Measurements from ENCODE around the gene USP20. TPM values are rescaled to one million over a fixed set of nuclear protein-coding genes. Genes with fewer than 3 reads are reported as not detected.

Gene USP20
- total and polyA plus RNA-seq, 5 donors: 12.9 to 18.4 (median 15.6) TPM

GRCh38 chr9:129839324-129840023, 4.2 kb downstream of the USP20 start:
- intact Hi-C loops (cut with DNase I): no loop called here
- no peak overlapping the region for H3K27ac ChIP-seq (ENCODE audit: low read length)
- no peak overlapping the region for H3K4me3 ChIP-seq (ENCODE audit: low read length)
- H3K9me3 ChIP-seq (ENCODE audit: control insufficient read depth, low read length): no peaks in the 10 kb centered on the region
- ATAC-seq: no peak
- H3K27me3 ChIP-seq (ENCODE audit: control insufficient read depth, insufficient read depth): no peaks in the 10 kb centered on the region
- WGBS: 76% methylated on average over 10 of the region's 10 CpGs
- H3K4me1 ChIP-seq (ENCODE audit: control insufficient read depth, insufficient read depth, low read length): peaks cover 3% of the 10 kb centered on the region
- DNase-seq: peak in 1 of 3 donors; percentile 46

GRCh38 chr9:129840034-129840433, 4.8 kb downstream of the USP20 start:
- intact Hi-C loops (cut with DNase I): no loop called here
- ATAC-seq (no peak), DNase-seq (no peak)
- Histone ChIP-seq H3K27ac (ENCODE audit: low read length) (no peak overlapping the region), H3K27me3 (ENCODE audit: control insufficient read depth, insufficient read depth) (no peaks in the 10 kb centered on the region), H3K9me3 (ENCODE audit: control insufficient read depth, low read length) (no peaks in the 10 kb centered on the region), H3K4me1 (ENCODE audit: control insufficient read depth, insufficient read depth, low read length) (peaks cover 3% of the 10 kb centered on the region), H3K4me3 (ENCODE audit: low read length) (no peak overlapping the region)
- 90% methylated on average over 8 of the region's 8 CpGs for WGBS

GRCh38 chr9:129841071-129841470, 5.8 kb downstream of the USP20 start:
- Histone ChIP-seq H3K27ac (ENCODE audit: low read length) (no peak overlapping the region), H3K27me3 (ENCODE audit: control insufficient read depth, insufficient read depth) (no peaks in the 10 kb centered on the region), H3K4me1 (ENCODE audit: control insufficient read depth, insufficient read depth, low read length) (peaks cover 3% of the 10 kb centered on the region), H3K9me3 (ENCODE audit: control insufficient read depth, low read length) (no peaks in the 10 kb centered on the region), H3K4me3 (ENCODE audit: low read length) (no peak overlapping the region)
- ATAC-seq: no peak
- intact Hi-C loops (cut with DNase I): no loop called here
- 62% methylated on average over 4 of the region's 4 CpGs for WGBS
- DNase-seq: no peak

GRCh38 chr9:129845373-129845772, 10.1 kb downstream of the USP20 start:
- DNase-seq: peak in 1 of 3 donors; percentile 0
- WGBS: 64% methylated on average over 2 of the region's 2 CpGs
- H3K9me3 ChIP-seq (ENCODE audit: control insufficient read depth, low read length): no peaks in the 10 kb centered on the region
- no peak overlapping the region for H3K27ac ChIP-seq (ENCODE audit: low read length)
- no peak for ATAC-seq
- H3K27me3 ChIP-seq (ENCODE audit: control insufficient read depth, insufficient read depth): no peaks in the 10 kb centered on the region
- H3K4me3 ChIP-seq (ENCODE audit: low read length): no peak overlapping the region
- H3K4me1 ChIP-seq (ENCODE audit: control insufficient read depth, insufficient read depth, low read length): no peaks in the 10 kb centered on the region
- intact Hi-C loops (cut with DNase I): no loop called here

- H3K4me3 ChIP-seq (ENCODE audit: low read length): no peak overlapping the region
- ATAC-seq (peak; percentile 24 to 31), DNase-seq (no peak)
- no peaks in the 10 kb centered on the region for H3K27me3 ChIP-seq (ENCODE audit: control insufficient read depth, insufficient read depth)
- H3K4me1 ChIP-seq (ENCODE audit: control insufficient read depth, insufficient read depth, low read length): no peaks in the 10 kb centered on the region
- no peaks in the 10 kb centered on the region for H3K9me3 ChIP-seq (ENCODE audit: control insufficient read depth, low read length)
- 85% methylated on average over 4 of the region's 4 CpGs for WGBS
- intact Hi-C loops (cut with DNase I): no loop called here
- no peak overlapping the region for H3K27ac ChIP-seq (ENCODE audit: low read length)
These were observed 13.6 kb downstream of the USP20 start for GRCh38 chr9:129848712-129849441.

- ATAC-seq: no peak
- 72% methylated on average over 6 of the region's 6 CpGs for WGBS
- Histone ChIP-seq H3K4me1 (ENCODE audit: control insufficient read depth, insufficient read depth, low read length) (no peaks in the 10 kb centered on the region), H3K4me3 (ENCODE audit: low read length) (no peak overlapping the region), H3K27ac (ENCODE audit: low read length) (no peak overlapping the region), H3K27me3 (ENCODE audit: control insufficient read depth, insufficient read depth) (no peaks in the 10 kb centered on the region), H3K9me3 (ENCODE audit: control insufficient read depth, low read length) (no peaks in the 10 kb centered on the region)
- intact Hi-C loops (cut with DNase I): no loop called here
- no peak for DNase-seq
These were observed 14.6 kb downstream of the USP20 start for GRCh38 chr9:129849901-129850300.

GRCh38 chr9:129850821-129851550, 15.7 kb downstream of the USP20 start:
- H3K4me3 ChIP-seq (ENCODE audit: low read length): no peak overlapping the region
- WGBS: 91% methylated on average over 6 of the region's 6 CpGs
- intact Hi-C loops (cut with DNase I): no loop called here
- H3K9me3 ChIP-seq (ENCODE audit: control insufficient read depth, low read length): no peaks in the 10 kb centered on the region
- no peak for ATAC-seq
- no peak overlapping the region for H3K27ac ChIP-seq (ENCODE audit: low read length)
- H3K27me3 ChIP-seq (ENCODE audit: control insufficient read depth, insufficient read depth): no peaks in the 10 kb centered on the region
- no peak for DNase-seq
- no peaks in the 10 kb centered on the region for H3K4me1 ChIP-seq (ENCODE audit: control insufficient read depth, insufficient read depth, low read length)

GRCh38 chr9:129851821-129852220, 16.6 kb downstream of the USP20 start:
- intact Hi-C loops (cut with DNase I): no loop called here
- DNase-seq (no peak), ATAC-seq (no peak)
- H3K4me3 ChIP-seq (ENCODE audit: low read length): no peak overlapping the region
- no peaks in the 10 kb centered on the region for H3K4me1 ChIP-seq (ENCODE audit: control insufficient read depth, insufficient read depth, low read length)
- no peaks in the 10 kb centered on the region for H3K9me3 ChIP-seq (ENCODE audit: control insufficient read depth, low read length)
- no peaks in the 10 kb centered on the region for H3K27me3 ChIP-seq (ENCODE audit: control insufficient read depth, insufficient read depth)
- no peak overlapping the region for H3K27ac ChIP-seq (ENCODE audit: low read length)
- 74% methylated on average over 5 of the region's 5 CpGs for WGBS

GRCh38 chr9:129852579-129852978, 17.3 kb downstream of the USP20 start:
- intact Hi-C loops (cut with DNase I): no loop called here
- WGBS: 74% methylated on average over 5 of the region's 5 CpGs
- Histone ChIP-seq H3K4me1 (ENCODE audit: control insufficient read depth, insufficient read depth, low read length) (no peaks in the 10 kb centered on the region), H3K27me3 (ENCODE audit: control insufficient read depth, insufficient read depth) (no peaks in the 10 kb centered on the region), H3K27ac (ENCODE audit: low read length) (no peak overlapping the region), H3K4me3 (ENCODE audit: low read length) (no peak overlapping the region), H3K9me3 (ENCODE audit: control insufficient read depth, low read length) (no peaks in the 10 kb centered on the region)
- ATAC-seq (no peak), DNase-seq (no peak)

- no peak overlapping the region for H3K27ac ChIP-seq (ENCODE audit: low read length)
These were observed 18.4 kb downstream of the USP20 start for GRCh38 chr9:129853614-129854013.

GRCh38 chr9:129854588-129855110, 19.4 kb downstream of the USP20 start:
- no peak for ATAC-seq
- intact Hi-C loops (cut with DNase I): no loop called here
- Histone ChIP-seq H3K27me3 (ENCODE audit: control insufficient read depth, insufficient read depth) (no peaks in the 10 kb centered on the region), H3K4me3 (ENCODE audit: low read length) (no peak overlapping the region), H3K9me3 (ENCODE audit: control insufficient read depth, low read length) (no peaks in the 10 kb centered on the region), H3K4me1 (ENCODE audit: control insufficient read depth, insufficient read depth, low read length) (no peaks in the 10 kb centered on the region), H3K27ac (ENCODE audit: low read length) (no peak overlapping the region)
- WGBS: 95% methylated on average over 4 of the region's 4 CpGs
- no peak for DNase-seq

More at GRCh38 chr9:129853614-129854013, 18.4 kb downstream of the USP20 start:
- Histone ChIP-seq H3K4me1 (ENCODE audit: control insufficient read depth, insufficient read depth, low read length) (no peaks in the 10 kb centered on the region), H3K27me3 (ENCODE audit: control insufficient read depth, insufficient read depth) (no peaks in the 10 kb centered on the region), H3K9me3 (ENCODE audit: control insufficient read depth, low read length) (no peaks in the 10 kb centered on the region), H3K4me3 (ENCODE audit: low read length) (no peak overlapping the region)
- DNase-seq: no peak
- ATAC-seq: no peak
- intact Hi-C loops (cut with DNase I): no loop called here
- 61% methylated on average over 3 of the region's 3 CpGs for WGBS

All from right cardiac atrium (tissue), 5 donors.